AG10803 (cell line): ENCODE data around the gene SARS1.

Source experiments
- DNase-seq: peaks from one replicate; pipeline ENCODE4 v3.0.0; 2010; ENCODE audit warnings: low read depth
- H3K4me3 ChIP-seq: 2 replicates; pipeline ENCODE4 v1.5.1; 2011; ENCODE audit warnings: mild to moderate bottlenecking, low read length, control low read depth
- TF ChIP-seq, protein P1 (sequence below): conservative IDR thresholded peaks from 2 replicates; pipeline ENCODE4 v1.5.1; 2011; ENCODE audit warnings: mild to moderate bottlenecking, low read length, control low read depth, inconsistent platforms

The SARS1 gene

DNA sequence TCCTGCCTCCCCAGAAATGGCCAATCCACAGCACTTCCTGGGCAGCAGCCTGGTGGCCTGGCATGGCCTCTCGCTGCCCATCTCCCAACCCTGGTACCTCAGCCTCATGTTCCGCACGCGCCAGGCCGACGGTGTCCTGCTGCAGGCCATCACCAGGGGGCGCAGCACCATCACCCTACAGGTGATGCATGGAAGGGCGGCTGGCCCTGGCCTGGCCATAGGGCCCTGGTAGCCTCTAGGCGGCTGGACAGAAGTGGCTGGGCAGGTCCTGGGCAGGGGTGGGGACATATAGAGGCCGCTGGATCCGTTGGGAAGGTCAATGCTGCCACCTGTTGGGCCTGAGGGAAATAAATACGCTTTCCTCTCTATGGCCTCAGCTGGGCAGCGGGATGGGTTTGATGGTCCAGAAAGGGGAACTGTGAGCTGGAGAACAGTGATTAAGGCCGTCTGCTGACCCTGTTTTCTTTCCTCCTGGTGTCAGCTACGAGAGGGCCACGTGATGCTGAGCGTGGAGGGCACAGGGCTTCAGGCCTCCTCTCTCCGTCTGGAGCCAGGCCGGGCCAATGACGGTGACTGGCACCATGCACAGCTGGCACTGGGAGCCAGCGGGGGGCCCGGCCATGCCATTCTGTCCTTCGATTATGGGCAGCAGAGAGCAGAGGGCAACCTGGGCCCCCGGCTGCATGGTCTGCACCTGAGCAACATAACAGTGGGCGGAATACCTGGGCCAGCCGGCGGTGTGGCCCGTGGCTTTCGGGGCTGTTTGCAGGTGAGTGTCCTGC, 50.1 kb downstream of the SARS1 start:
- H3K4me3 ChIP-seq, result no peak overlapping the region
- peak; percentile 73 for DNase-seq
- TF ChIP-seq, protein P1, sequence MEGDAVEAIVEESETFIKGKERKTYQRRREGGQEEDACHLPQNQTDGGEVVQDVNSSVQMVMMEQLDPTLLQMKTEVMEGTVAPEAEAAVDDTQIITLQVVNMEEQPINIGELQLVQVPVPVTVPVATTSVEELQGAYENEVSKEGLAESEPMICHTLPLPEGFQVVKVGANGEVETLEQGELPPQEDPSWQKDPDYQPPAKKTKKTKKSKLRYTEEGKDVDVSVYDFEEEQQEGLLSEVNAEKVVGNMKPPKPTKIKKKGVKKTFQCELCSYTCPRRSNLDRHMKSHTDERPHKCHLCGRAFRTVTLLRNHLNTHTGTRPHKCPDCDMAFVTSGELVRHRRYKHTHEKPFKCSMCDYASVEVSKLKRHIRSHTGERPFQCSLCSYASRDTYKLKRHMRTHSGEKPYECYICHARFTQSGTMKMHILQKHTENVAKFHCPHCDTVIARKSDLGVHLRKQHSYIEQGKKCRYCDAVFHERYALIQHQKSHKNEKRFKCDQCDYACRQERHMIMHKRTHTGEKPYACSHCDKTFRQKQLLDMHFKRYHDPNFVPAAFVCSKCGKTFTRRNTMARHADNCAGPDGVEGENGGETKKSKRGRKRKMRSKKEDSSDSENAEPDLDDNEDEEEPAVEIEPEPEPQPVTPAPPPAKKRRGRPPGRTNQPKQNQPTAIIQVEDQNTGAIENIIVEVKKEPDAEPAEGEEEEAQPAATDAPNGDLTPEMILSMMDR, result peak; percentile 96

- no peak for DNase-seq
- no peak overlapping the region for H3K4me3 ChIP-seq
- TF ChIP-seq, protein P1, result no peak
These were observed 50.6 kb downstream of the SARS1 start for GRCh38 chr1:109264379-109264755.

DNA sequence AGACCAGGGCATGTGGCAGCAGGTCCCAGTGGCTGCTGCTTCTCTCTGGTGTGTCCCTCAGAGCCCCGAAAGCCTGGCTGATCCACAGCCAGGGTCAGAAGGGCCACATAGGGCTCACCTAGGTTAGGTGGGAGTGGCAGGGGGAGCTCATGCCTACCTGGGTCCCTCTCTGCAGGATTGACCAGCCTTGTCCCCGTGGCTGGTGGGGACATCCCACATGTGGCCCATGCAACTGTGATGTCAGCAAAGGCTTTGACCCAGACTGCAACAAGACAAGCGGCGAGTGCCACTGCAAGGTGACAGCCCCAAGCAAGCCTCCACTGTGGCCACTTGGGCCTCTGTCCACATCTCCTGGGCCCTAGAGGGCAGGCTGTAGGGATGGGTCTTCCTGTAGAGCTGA, 51.3 kb downstream of the SARS1 start:
- H3K4me3 ChIP-seq, result no peak overlapping the region
- TF ChIP-seq, protein P1, result no peak
- no peak for DNase-seq

GRCh38 chr1:109265741-109266330, 52.1 kb downstream of the SARS1 start:
- TF ChIP-seq, protein P1, result no peak
- H3K4me3 ChIP-seq, result no peak overlapping the region
- no peak for DNase-seq

DNA sequence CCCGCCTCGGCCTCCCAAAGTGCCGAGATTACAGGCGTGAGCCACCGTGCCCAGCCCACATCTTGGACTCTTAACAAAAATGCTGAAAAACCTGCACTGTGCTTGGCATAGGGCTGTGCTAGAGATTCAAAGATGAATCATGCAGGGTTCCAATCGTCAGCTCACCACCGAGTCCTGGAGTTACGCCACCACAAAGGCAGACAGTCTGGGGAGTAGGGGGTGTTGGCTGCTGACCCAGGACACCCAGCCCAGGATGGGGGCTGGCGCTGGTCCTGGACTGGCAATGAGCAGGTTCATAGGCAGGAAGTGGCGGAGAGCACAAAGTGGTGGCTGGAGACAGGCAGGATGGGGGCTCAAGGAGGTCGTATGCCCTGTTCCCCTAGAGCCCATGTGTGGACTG, 53.2 kb downstream of the SARS1 start:
- TF ChIP-seq, protein P1, result no peak
- DNase-seq, result peak; percentile 63
- H3K4me3 ChIP-seq, result no peak overlapping the region

GRCh38 chr1:109267743-109268300, 54.1 kb downstream of the SARS1 start:
- DNase-seq, result no peak
- no peak overlapping the region for H3K4me3 ChIP-seq
- TF ChIP-seq, protein P1, result no peak
